HUDEP-2 (cell line): ENCODE data around the gene COL15A1.

Source experiments
- DNase-seq, 76 experiments: peaks; one replicate each; lab custom pipeline; 2025; ENCODE audit not compliant: unreplicated experiment in 76 of 76; lab: John Stamatoyannopoulos, UW

The COL15A1 gene

GRCh38 chr9:98942906-98943681, 613 bp upstream of the COL15A1 start:
- DNase-seq, result peak in 2 of 76 experiments; percentile 29 to 30

GRCh38 chr9:98944057-98944733, 488 bp downstream of the COL15A1 start:
- DNase-seq, result peak in 46 of 76 experiments; percentile 12 to 82 (median 40)

GRCh38 chr9:98944734-98945074, 997 bp downstream of the COL15A1 start:
- DNase-seq, result no peak

GRCh38 chr9:98949565-98949964, 5.9 kb downstream of the COL15A1 start:
- no peak for DNase-seq

GRCh38 chr9:98950262-98950661, 6.6 kb downstream of the COL15A1 start:
- DNase-seq, result no peak

- no peak for DNase-seq
Observed at GRCh38 chr9:98951967-98952366, 8.3 kb downstream of the COL15A1 start.

- DNase-seq, result no peak
Observed at GRCh38 chr9:98953581-98954243, 10.0 kb downstream of the COL15A1 start.

GRCh38 chr9:98954244-98954610, 10.5 kb downstream of the COL15A1 start:
- no peak for DNase-seq

- DNase-seq, result no peak
Observed at GRCh38 chr9:98955259-98955658, 11.6 kb downstream of the COL15A1 start.

GRCh38 chr9:98957826-98958225, 14.1 kb downstream of the COL15A1 start:
- no peak for DNase-seq

GRCh38 chr9:98958271-98958984, 14.7 kb downstream of the COL15A1 start:
- DNase-seq, result no peak

GRCh38 chr9:98960409-98960808, 16.7 kb downstream of the COL15A1 start:
- DNase-seq, result peak in 19 of 76 experiments; percentile 9 to 40 (median 18)

GRCh38 chr9:98961513-98962180, 17.9 kb downstream of the COL15A1 start:
- DNase-seq, result no peak

GRCh38 chr9:98962181-98962560, 18.5 kb downstream of the COL15A1 start:
- DNase-seq, result no peak

- DNase-seq, result no peak
Observed at GRCh38 chr9:98962861-98963260, 19.2 kb downstream of the COL15A1 start.

- DNase-seq, result no peak
Observed at GRCh38 chr9:98964201-98964600, 20.5 kb downstream of the COL15A1 start.

- no peak for DNase-seq
Observed at GRCh38 chr9:98964911-98965336, 21.2 kb downstream of the COL15A1 start.

- no peak for DNase-seq
Observed at GRCh38 chr9:98966676-98967075, 23.0 kb downstream of the COL15A1 start.

- DNase-seq, result no peak
Observed at GRCh38 chr9:98967257-98967656, 23.6 kb downstream of the COL15A1 start.

- DNase-seq, result no peak
Observed at GRCh38 chr9:98967680-98968079, 24.0 kb downstream of the COL15A1 start.
